Activated T-cell treated with anti-CD3 and anti-CD28 coated beads, Interleukin-2, amount 50 U/mL, for 24 hours (primary cell): ENCODE results near the gene BEST1.
"Not testable (repeated sequence)": the region's sequence is repeated elsewhere in the genome, so short reads cannot be mapped to it uniquely, and the experiment has no call there.

Experiments used
- DNase-seq: peaks from one replicate; pipeline ENCODE4 v3.0.0-alpha.2; 2020
- H3K27ac Mint-ChIP-seq: 2 replicates; pipeline ENCODE4 v1.8.0; 2020; ENCODE audit warnings: mild to moderate bottlenecking, mixed read lengths
- H3K27me3 Mint-ChIP-seq: 2 replicates; pipeline ENCODE4 v1.8.0; 2020; ENCODE audit warnings: mixed read lengths
- H3K36me3 Mint-ChIP-seq: 2 replicates; pipeline ENCODE4 v1.8.0; 2020; ENCODE audit warnings: low read depth, mixed read lengths
- H3K4me1 Mint-ChIP-seq: 2 replicates; pipeline ENCODE4 v1.8.0; 2020; ENCODE audit warnings: low read depth, mixed read lengths
- H3K4me3 Mint-ChIP-seq: 2 replicates; pipeline ENCODE4 v1.8.0; 2020; ENCODE audit warnings: mild to moderate bottlenecking, moderate library complexity, mixed read lengths
- H3K9me3 Mint-ChIP-seq: 2 replicates; pipeline ENCODE4 v1.8.0; 2020; ENCODE audit warnings: mixed read lengths

Gene BEST1

GRCh38 chr11:61985869-61986268, 35.7 kb downstream of the BEST1 start:
- Mint-ChIP-seq H3K4me1 (no peaks in the 10 kb centered on the region), H3K27me3 (no peaks in the 10 kb centered on the region), H3K9me3 (peaks cover 16% of the 10 kb centered on the region), H3K4me3 (no peak overlapping the region), H3K36me3 (peaks cover 6% of the 10 kb centered on the region), H3K27ac (no peak overlapping the region)
- DNase-seq = no peak

DNA sequence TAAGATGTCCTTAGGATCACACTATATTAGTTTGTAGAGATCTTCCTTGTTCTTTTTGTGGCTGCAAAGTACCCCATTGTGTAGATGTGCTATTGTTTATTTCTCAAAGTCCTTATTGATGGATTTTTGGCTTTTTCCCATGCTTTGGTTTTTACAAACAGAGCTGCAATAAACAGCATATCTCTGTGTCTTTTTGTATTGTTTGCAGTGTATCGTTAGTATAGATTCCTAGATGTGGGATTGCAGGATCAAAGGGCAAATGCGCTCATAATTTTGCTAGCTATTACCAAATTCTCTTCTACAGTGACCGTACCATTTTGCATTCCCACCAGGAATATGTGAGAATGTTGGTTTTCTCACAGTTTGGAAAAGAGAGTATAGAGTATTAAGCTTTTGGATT, 44.8 kb downstream of the BEST1 start:
- Mint-ChIP-seq H3K4me3 (no peak overlapping the region), H3K4me1 (no peaks in the 10 kb centered on the region), H3K9me3 (peaks cover 22% of the 10 kb centered on the region), H3K27ac (no peak overlapping the region), H3K36me3 (peaks cover 15% of the 10 kb centered on the region), H3K27me3 (no peaks in the 10 kb centered on the region)
- no peak for DNase-seq

- Mint-ChIP-seq H3K9me3 (peaks cover 17% of the 10 kb centered on the region), H3K4me3 (no peak overlapping the region), H3K27ac (no peak overlapping the region), H3K36me3 (peaks cover 15% of the 10 kb centered on the region), H3K27me3 (no peaks in the 10 kb centered on the region), H3K4me1 (no peaks in the 10 kb centered on the region)
- DNase-seq = no peak
These were observed 46.8 kb downstream of the BEST1 start for GRCh38 chr11:61996933-61997332.

DNA sequence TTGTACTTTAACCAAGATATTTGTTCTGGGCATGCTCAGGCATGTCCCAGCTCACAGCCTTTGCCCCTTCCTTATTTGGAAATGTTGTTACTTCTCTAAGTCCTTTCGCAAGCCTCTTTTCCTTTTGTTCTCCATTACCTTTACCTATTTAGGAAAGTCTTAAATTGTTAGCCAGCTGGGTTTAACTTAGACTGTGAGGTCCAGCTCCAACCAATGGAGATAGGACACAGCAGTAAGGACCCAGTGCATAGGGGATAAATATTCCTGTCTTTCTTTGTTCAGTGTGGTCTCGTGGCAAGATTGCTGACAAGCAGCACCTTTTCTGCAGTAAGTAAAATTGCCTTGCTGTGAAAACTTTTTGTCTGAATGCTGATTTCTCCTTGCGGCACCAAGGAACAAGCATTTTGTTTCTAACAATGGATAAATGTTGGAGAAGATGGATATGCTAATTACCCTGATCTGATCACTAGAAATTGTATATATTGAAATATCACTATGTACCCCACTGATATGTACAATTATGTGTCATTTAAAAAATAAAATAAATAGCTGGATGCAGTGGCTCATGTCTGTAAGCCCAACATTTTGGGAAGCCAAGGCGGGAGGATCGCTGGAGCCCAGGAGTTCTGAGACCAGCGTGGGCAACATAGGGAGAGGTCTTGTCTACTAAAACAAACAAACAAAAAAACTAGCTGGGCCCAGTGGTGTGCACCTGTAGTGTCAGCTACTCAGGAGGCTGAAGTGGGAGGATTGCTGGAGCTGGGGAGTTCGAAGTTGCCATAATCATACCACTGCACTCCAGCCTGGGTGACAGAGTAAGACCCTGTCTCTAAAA, 49.2 kb downstream of the BEST1 start:
- Mint-ChIP-seq H3K4me3 (no peak overlapping the region), H3K27me3 (no peaks in the 10 kb centered on the region), H3K36me3 (peaks cover 15% of the 10 kb centered on the region), H3K4me1 (no peaks in the 10 kb centered on the region), H3K27ac (no peak overlapping the region), H3K9me3 (peaks cover 13% of the 10 kb centered on the region)
- DNase-seq = no peak

DNA sequence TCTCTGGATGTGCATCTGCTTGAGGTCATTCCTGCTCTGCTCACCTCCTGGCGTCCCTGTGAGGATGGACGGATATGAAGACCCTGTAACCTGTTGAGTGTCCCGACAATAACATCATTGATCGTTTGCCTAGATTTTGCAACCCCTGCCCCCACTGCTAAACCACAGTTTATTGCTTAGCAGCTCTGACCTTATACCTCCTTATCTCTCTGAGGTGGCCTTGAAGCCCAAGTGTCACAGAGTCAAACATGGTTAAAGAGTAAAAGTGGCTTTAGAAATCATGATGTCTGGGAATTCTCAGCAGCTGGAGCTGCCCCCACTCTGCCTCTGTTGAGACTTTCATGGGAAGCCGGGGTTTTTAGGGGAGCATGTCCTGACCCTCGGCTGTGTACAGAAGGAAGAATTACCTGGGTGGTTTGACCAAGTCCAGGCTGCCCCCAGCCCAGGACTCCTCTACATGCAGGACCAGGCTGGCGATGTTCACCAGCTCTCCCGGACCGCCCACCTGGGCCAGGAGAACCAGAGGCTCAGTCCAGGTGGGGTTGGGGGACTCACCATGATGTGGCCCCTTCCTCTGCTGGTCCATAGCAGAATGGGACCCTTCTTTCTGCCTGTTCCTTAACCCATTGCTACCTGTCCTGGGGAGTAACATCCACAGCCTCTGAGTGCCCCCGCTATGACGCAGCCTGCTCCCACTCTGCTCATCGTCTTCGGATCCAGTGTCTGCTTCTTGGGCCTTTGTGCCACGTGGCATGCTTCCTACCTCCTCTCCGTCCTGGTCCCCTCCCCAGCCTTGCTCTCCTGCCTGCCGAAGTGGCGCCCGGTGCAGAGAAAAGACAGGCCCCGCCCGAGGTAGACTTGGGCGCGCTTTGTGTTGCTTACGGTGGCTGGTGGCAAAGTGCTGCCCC, 50.6 kb downstream of the BEST1 start:
- peaks cover 15% of the 10 kb centered on the region for H3K36me3 Mint-ChIP-seq
- peaks cover 13% of the 10 kb centered on the region for H3K9me3 Mint-ChIP-seq
- no peak overlapping the region for H3K27ac Mint-ChIP-seq
- H3K4me3 Mint-ChIP-seq = no peak overlapping the region
- no peak for DNase-seq
- H3K4me1 Mint-ChIP-seq = no peaks in the 10 kb centered on the region
- no peaks in the 10 kb centered on the region for H3K27me3 Mint-ChIP-seq

DNA sequence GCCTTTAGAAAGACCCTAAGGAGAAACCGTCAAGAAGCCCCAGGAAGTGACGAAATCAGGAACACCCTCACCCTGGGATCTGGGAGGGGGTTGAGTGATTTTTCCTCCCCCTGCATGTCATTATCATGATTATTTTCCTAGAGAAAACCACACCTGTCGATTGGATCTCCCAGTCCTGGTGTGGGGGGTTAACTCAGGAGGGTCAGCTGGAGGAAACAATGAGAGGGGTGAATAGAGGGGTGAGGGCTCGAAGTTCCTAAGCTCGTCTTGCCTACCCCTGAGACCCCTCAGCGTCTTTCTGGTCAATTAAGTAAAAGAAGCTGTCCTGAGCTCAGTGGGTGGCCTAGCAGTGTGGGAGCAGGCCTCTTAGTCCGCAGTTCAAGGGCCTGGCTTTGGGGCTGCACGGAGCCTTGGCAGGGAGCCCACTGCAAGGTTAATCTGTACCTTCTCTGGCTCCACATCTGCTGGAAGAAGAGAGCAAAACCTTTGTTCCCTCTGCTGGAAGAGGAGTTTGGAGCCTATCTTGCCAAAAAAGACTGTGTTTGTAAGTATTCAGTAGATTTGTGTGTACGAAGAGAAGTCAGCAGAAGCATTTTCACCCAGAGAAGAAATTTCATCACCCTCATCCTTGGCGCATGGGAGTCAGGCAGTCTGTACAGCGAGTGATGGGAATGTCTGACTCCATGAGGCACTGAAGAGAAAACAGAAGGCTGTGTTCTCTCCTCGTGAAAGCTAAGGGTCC, 51.5 kb downstream of the BEST1 start:
- no peaks in the 10 kb centered on the region for H3K4me1 Mint-ChIP-seq
- no peak overlapping the region for H3K4me3 Mint-ChIP-seq
- H3K36me3 Mint-ChIP-seq = peaks cover 15% of the 10 kb centered on the region
- no peak overlapping the region for H3K27ac Mint-ChIP-seq
- H3K9me3 Mint-ChIP-seq = peaks cover 13% of the 10 kb centered on the region
- no peak for DNase-seq
- no peaks in the 10 kb centered on the region for H3K27me3 Mint-ChIP-seq

- H3K27me3 Mint-ChIP-seq, H3K27ac Mint-ChIP-seq, H3K4me1 Mint-ChIP-seq, H3K4me3 Mint-ChIP-seq, DNase-seq: not testable (repeated sequence)
- Mint-ChIP-seq H3K36me3 (peaks cover 15% of the 10 kb centered on the region), H3K9me3 (peaks cover 13% of the 10 kb centered on the region)
These were observed 52.1 kb downstream of the BEST1 start for GRCh38 chr11:62002283-62002682.

GRCh38 chr11:62004473-62004872, 54.3 kb downstream of the BEST1 start:
- no peaks in the 10 kb centered on the region for H3K27me3 Mint-ChIP-seq
- peaks cover 2% of the 10 kb centered on the region for H3K9me3 Mint-ChIP-seq
- H3K36me3 Mint-ChIP-seq = peaks cover 2% of the 10 kb centered on the region
- H3K4me1 Mint-ChIP-seq = no peaks in the 10 kb centered on the region
- no peak overlapping the region for H3K4me3 Mint-ChIP-seq
- H3K27ac Mint-ChIP-seq = no peak overlapping the region
- no peak for DNase-seq

DNA sequence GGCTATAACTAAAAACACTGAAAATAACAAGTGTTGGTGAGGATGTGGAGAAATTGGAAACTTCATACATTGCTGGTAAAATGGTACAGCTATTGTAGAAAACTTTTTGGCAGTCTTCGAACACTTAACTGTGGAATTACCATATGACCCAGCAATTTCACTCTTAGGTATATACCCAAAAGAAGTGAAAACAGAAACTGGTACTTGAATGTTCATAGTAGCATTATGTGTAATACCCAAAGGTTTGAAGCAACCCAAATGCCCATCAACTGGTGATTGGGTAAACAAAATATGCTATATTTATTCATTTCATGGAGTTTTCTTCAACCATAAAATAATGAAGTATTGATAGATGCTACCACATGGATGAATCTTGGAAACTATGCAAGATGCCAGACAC, 58.0 kb downstream of the BEST1 start:
- Mint-ChIP-seq H3K9me3 (no peaks in the 10 kb centered on the region), H3K27me3 (peaks cover 4% of the 10 kb centered on the region), H3K4me1 (no peaks in the 10 kb centered on the region), H3K36me3 (no peaks in the 10 kb centered on the region), H3K4me3 (no peak overlapping the region), H3K27ac (no peak overlapping the region)
- no peak for DNase-seq

DNA sequence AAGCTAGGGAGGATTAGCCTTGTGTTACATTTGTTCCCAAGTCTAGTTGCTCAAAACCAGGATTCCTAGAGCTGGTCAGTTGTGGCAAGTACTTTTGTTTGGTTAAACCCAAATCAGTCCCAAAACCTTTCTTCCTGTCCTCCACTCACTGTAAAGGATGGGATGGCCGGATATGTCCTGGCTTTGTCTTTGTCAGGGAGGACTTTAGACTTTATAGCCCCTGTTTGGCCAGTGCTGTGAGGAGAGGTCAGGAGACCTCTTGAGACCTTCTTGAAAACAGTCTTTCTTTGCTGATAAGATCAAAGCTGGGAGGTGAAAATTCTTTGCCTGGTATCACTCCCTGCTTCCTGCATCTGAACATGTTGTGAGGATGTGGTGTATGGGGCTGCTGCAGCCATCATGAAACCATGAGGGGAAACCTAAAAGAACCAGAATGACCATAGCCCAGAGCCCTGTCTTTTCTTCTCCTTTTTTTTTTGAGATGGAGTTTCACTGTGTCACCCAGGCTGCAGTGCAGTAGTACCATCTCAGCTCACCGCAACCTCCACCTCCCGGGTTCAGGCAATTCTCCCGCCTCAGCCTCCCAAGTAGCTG, 60.9 kb downstream of the BEST1 start:
- Mint-ChIP-seq H3K27me3 (peaks cover 4% of the 10 kb centered on the region), H3K27ac (no peak overlapping the region), H3K9me3 (no peaks in the 10 kb centered on the region), H3K4me1 (no peaks in the 10 kb centered on the region), H3K4me3 (no peak overlapping the region), H3K36me3 (no peaks in the 10 kb centered on the region)
- DNase-seq = no peak

- H3K9me3 Mint-ChIP-seq = no peaks in the 10 kb centered on the region
- DNase-seq = no peak
- H3K4me3 Mint-ChIP-seq = no peak overlapping the region
- H3K27me3 Mint-ChIP-seq = peaks cover 4% of the 10 kb centered on the region
- H3K27ac Mint-ChIP-seq = no peak overlapping the region
- no peaks in the 10 kb centered on the region for H3K36me3 Mint-ChIP-seq
- H3K4me1 Mint-ChIP-seq = no peaks in the 10 kb centered on the region
These were observed 61.7 kb downstream of the BEST1 start for GRCh38 chr11:62011881-62012280.

DNA sequence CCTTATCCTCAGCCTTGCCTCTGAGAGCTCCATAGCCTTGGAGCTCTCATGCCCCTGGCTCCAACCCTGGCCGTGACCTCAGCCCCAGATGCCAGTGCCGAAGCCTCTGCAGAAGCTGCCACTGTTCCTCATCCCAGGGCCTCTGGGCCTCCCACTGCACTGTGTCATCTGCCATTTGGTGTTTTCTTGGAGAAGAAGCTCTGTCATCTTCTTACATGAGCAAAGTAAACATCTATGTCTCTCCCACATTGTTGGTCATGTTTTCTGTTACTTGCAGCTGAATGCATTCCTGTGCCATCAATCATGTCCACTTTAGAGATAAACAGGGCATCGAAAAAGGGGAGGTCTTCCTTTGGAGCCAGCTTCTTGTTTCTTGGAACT, 62.3 kb downstream of the BEST1 start:
- Mint-ChIP-seq H3K27ac (no peak overlapping the region), H3K27me3 (peaks cover 4% of the 10 kb centered on the region), H3K36me3 (no peaks in the 10 kb centered on the region), H3K4me3 (no peak overlapping the region), H3K4me1 (no peaks in the 10 kb centered on the region), H3K9me3 (no peaks in the 10 kb centered on the region)
- no peak for DNase-seq

GRCh38 chr11:62012832-62013461, 62.8 kb downstream of the BEST1 start:
- H3K4me3 Mint-ChIP-seq = no peak overlapping the region
- no peak for DNase-seq
- H3K9me3 Mint-ChIP-seq = no peaks in the 10 kb centered on the region
- no peaks in the 10 kb centered on the region for H3K36me3 Mint-ChIP-seq
- H3K4me1 Mint-ChIP-seq = no peaks in the 10 kb centered on the region
- peaks cover 4% of the 10 kb centered on the region for H3K27me3 Mint-ChIP-seq
- H3K27ac Mint-ChIP-seq = no peak overlapping the region
